Endodermal cell (in vitro differentiated cells): ENCODE measurements around the gene SLC38A3. TPM values are rescaled to one million over a fixed set of nuclear protein-coding genes. Genes with fewer than 3 reads are reported as not detected.
A peak's percentile ranks its signal among the peaks of the same experiment; 100 is the strongest.

Experiments used
- DNase-seq: peaks from one replicate; pipeline ENCODE4 v3.0.0-alpha.2; 2017
- H3K27ac ChIP-seq: 2 replicates; pipeline ENCODE4 v1.5.1; 2013; ENCODE audit warnings: mild to moderate bottlenecking, low read depth, low read length, moderate library complexity
- H3K27me3 ChIP-seq: 2 replicates; pipeline ENCODE4 v1.6.1; 2013; ENCODE audit warnings: mild to moderate bottlenecking, low read length, moderate library complexity; ENCODE audit not compliant: insufficient read depth, control insufficient read depth, poor library complexity, severe bottlenecking
- H3K36me3 ChIP-seq: 2 replicates; pipeline ENCODE4 v1.7.0; 2013; ENCODE audit warnings: mild to moderate bottlenecking, low read length, moderate library complexity; ENCODE audit not compliant: control insufficient read depth, insufficient read depth
- H3K4me1 ChIP-seq: one replicate; pipeline ENCODE4 v1.7.0; 2013; ENCODE audit warnings: low read length; ENCODE audit not compliant: control insufficient read depth, insufficient read depth
- H3K4me3 ChIP-seq: 2 replicates; pipeline ENCODE4 v1.5.1; 2013; ENCODE audit warnings: mild to moderate bottlenecking, low read length, moderate library complexity
- H3K9ac ChIP-seq: 2 replicates; pipeline ENCODE4 v1.6.1; 2013; ENCODE audit warnings: mild to moderate bottlenecking, low read length, moderate library complexity; ENCODE audit not compliant: poor library complexity, severe bottlenecking; ENCODE audit errors: extremely low read depth
- H3K9me3 ChIP-seq: 2 replicates; pipeline ENCODE4 v1.6.1; 2013; ENCODE audit warnings: mild to moderate bottlenecking, low read length, moderate library complexity; ENCODE audit not compliant: control insufficient read depth
- H3K27ac Mint-ChIP-seq: 2 replicates; pipeline ENCODE4 v1.8.0; 2020; ENCODE audit warnings: mixed read lengths
- H3K27me3 Mint-ChIP-seq: 2 replicates; pipeline ENCODE4 v1.8.0; 2021; ENCODE audit warnings: mild to moderate bottlenecking, mixed read lengths; ENCODE audit not compliant: insufficient read depth
- H3K36me3 Mint-ChIP-seq: 2 replicates; pipeline ENCODE4 v1.8.0; 2020; ENCODE audit warnings: low read depth, mixed read lengths
- H3K4me1 Mint-ChIP-seq: 2 replicates; pipeline ENCODE4 v1.8.0; 2020; ENCODE audit warnings: mixed read lengths
- H3K4me3 Mint-ChIP-seq: 2 replicates; pipeline ENCODE4 v1.8.0; 2020; ENCODE audit warnings: mild to moderate bottlenecking, moderate library complexity, mixed read lengths
- H3K9me3 Mint-ChIP-seq: 2 replicates; pipeline ENCODE4 v1.8.0; 2020; ENCODE audit warnings: mild to moderate bottlenecking, mixed read lengths
- CTCF ChIP-seq: fragments of 200-600 bp; sonication (generic); conservative IDR thresholded peaks from 2 replicates; pipeline ENCODE4 v1.5.0; 2021; ENCODE audit warnings: antibody characterized with exemption, mild to moderate bottlenecking
- WGBS, 2 experiments: methylation state at CpG; one replicate each; pipeline versions ENCODE4 v1.1.5 to v1.1.7; 2013; ENCODE audit warnings: missing lambda C conversion rate in 2 of 2, mixed read lengths in 1 of 2; ENCODE audit not compliant: insufficient coverage in 1 of 2, insufficient read length in 1 of 2; 5-methylcytosine and 5-hydroxymethylcytosine counted together
- total RNA-seq, 2 donors: library from RNA; stranded (reverse); fragmentation: NEBNext Ultra II Directional in 1 of 2; extraction: Animal tissue kit (Norgen Biotek cat#: 25700) in 1 of 2; gene quantifications; 2 replicates in 1 of 2; 3 replicates in 1 of 2; pipeline ENCODE4 v1.2.1, GENCODE V29; 2021

Gene SLC38A3
- total RNA-seq, 2 donors from 2014 or later, result 1.5 to 1.9 TPM

- H3K36me3 ChIP-seq, result peaks cover 40% of the 10 kb centered on the region
- H3K9ac ChIP-seq, result no peak overlapping the region
- H3K9me3 Mint-ChIP-seq, result no peaks in the 10 kb centered on the region
- H3K4me3 ChIP-seq, result no peak overlapping the region
- no peak overlapping the region for H3K4me3 Mint-ChIP-seq
- H3K27me3 ChIP-seq, result no peaks in the 10 kb centered on the region
- peaks cover 18% of the 10 kb centered on the region for H3K4me1 Mint-ChIP-seq
- no peak for TF ChIP-seq CTCF
- no peak for DNase-seq
- H3K27me3 Mint-ChIP-seq, result no peaks in the 10 kb centered on the region
- peak overlapping the region; percentile 72 for H3K27ac Mint-ChIP-seq
- peak overlapping the region; percentile 42 for H3K27ac ChIP-seq
- peaks cover 26% of the 10 kb centered on the region for H3K36me3 Mint-ChIP-seq
- H3K4me1 ChIP-seq, result peaks cover 4% of the 10 kb centered on the region
- H3K9me3 ChIP-seq, result no peaks in the 10 kb centered on the region
- 85% methylated on average over 3 of the region's 3 CpGs; no CpG with 5 or more reads in 1 of the 2 experiments for WGBS, 2 experiments
Measured at GRCh38 chr3:50248387-50248786, 43.3 kb downstream of the SLC38A3 start.

- WGBS, 2 experiments, result 96 to 100% methylated on average over 3 to 5 of the region's 5 CpGs
- Mint-ChIP-seq H3K36me3 (peaks cover 24% of the 10 kb centered on the region), H3K27me3 (no peaks in the 10 kb centered on the region), H3K27ac (no peak overlapping the region), H3K9me3 (no peaks in the 10 kb centered on the region), H3K4me1 (peaks cover 22% of the 10 kb centered on the region), H3K4me3 (no peak overlapping the region)
- Histone ChIP-seq H3K9me3 (no peaks in the 10 kb centered on the region), H3K4me3 (no peak overlapping the region), H3K4me1 (peaks cover 4% of the 10 kb centered on the region), H3K36me3 (peaks cover 35% of the 10 kb centered on the region), H3K9ac (no peak overlapping the region), H3K27ac (no peak overlapping the region), H3K27me3 (no peaks in the 10 kb centered on the region)
- no peak for DNase-seq
- TF ChIP-seq CTCF, result no peak
Measured at GRCh38 chr3:50249457-50249856, 44.4 kb downstream of the SLC38A3 start.

GRCh38 chr3:50250514-50250913, 45.4 kb downstream of the SLC38A3 start:
- H3K4me3 ChIP-seq, result no peak overlapping the region

More at GRCh38 chr3:50250514-50250913, 45.4 kb downstream of the SLC38A3 start:
- peaks cover 22% of the 10 kb centered on the region for H3K36me3 Mint-ChIP-seq
- H3K9me3 Mint-ChIP-seq, result no peaks in the 10 kb centered on the region
- H3K4me3 Mint-ChIP-seq, result no peak overlapping the region
- no peaks in the 10 kb centered on the region for H3K9me3 ChIP-seq
- peaks cover 45% of the 10 kb centered on the region for H3K36me3 ChIP-seq
- no peak for DNase-seq
- H3K27ac ChIP-seq, result no peak overlapping the region
- no peak overlapping the region for H3K27ac Mint-ChIP-seq
- H3K4me1 ChIP-seq, result peaks cover 4% of the 10 kb centered on the region
- 80 to 94% methylated on average over 2 to 4 of the region's 4 CpGs for WGBS, 2 experiments
- no peaks in the 10 kb centered on the region for H3K27me3 Mint-ChIP-seq
- no peak overlapping the region for H3K9ac ChIP-seq
- TF ChIP-seq CTCF, result no peak
- no peaks in the 10 kb centered on the region for H3K27me3 ChIP-seq
- peaks cover 18% of the 10 kb centered on the region for H3K4me1 Mint-ChIP-seq
